B cell (primary cell): ENCODE measurements around the gene MBOAT7. TPM values are rescaled to one million over a fixed set of nuclear protein-coding genes. Genes with fewer than 3 reads are reported as not detected.

Source experiments
- ATAC-seq: fragments of 200-7000 bp; cut with Tn5 transposase; one replicate; pipeline ENCODE4 v1.10.0; 2021; ENCODE audit warnings: low read depth, mild to moderate bottlenecking, moderate number of reproducible peaks, moderate library complexity
- CTCF ChIA-PET: fragments of 350-600 bp; sonication (Branson Sonifier 250); formaldehyde crosslinking; loops from one replicate; lab custom pipeline; 2021; ENCODE audit warnings: antibody characterized with exemption, inconsistent platforms; lab: Charles Lee
- POLR2A ChIA-PET: fragments of 350-600 bp; sonication (Branson Sonifier 250); formaldehyde crosslinking; loops from one replicate; lab custom pipeline; 2021; ENCODE audit warnings: antibody characterized with exemption; lab: Charles Lee
- DNase-seq: peaks from one replicate; pipeline ENCODE4 v3.0.0; 2013
- H2AFZ ChIP-seq: 2 replicates; pipeline ENCODE4 v1.6.1; 2012; ENCODE audit warnings: mild to moderate bottlenecking, low read depth, low read length; ENCODE audit not compliant: insufficient read depth, poor library complexity, severe bottlenecking
- H3K27ac ChIP-seq, 2 donors: 1 replicate in 1 of 2; 2 replicates in 1 of 2; pipeline ENCODE4 v1.5.1; 2012 to 2013; ENCODE audit warnings: low read length in 2 of 2, mild to moderate bottlenecking in 2 of 2, moderate library complexity in 1 of 2
- H3K27me3 ChIP-seq, 4 experiments: fragments of 200-600 bp in 1 of 4; sonication (generic) in 1 of 4; replicated peaks in 1 of 4; 1 replicate in 2 of 4; 2 replicates in 2 of 4; pipeline versions ENCODE4 v1.6.1 to v1.7.0; 2013 to 2016; ENCODE audit warnings: low read length in 3 of 4, mild to moderate bottlenecking in 2 of 4, mixed read lengths in 1 of 4, moderate library complexity in 1 of 4; ENCODE audit not compliant: insufficient read depth in 4 of 4, control insufficient read depth in 3 of 4; ENCODE audit errors: control extremely low read depth in 1 of 4
- H3K36me3 ChIP-seq, 2 experiments: replicated peaks in 1 of 2; 1 replicate in 1 of 2; 2 replicates in 1 of 2; pipeline versions ENCODE4 v1.6.1 to v1.7.1; 2013; ENCODE audit warnings: low read length in 1 of 2; ENCODE audit not compliant: insufficient read depth in 2 of 2, control insufficient read depth in 1 of 2; ENCODE audit errors: control extremely low read depth in 1 of 2, extremely low read depth in 1 of 2
- H3K4me1 ChIP-seq, 2 donors: fragments of 200-600 bp in 1 of 2; sonication (generic) in 1 of 2; 1 replicate in 1 of 2; 2 replicates in 1 of 2; pipeline versions ENCODE4 v1.5.1 to v1.6.1; 2013 to 2017; ENCODE audit warnings: low read length in 2 of 2; ENCODE audit not compliant: control insufficient read depth in 2 of 2, insufficient read depth in 2 of 2
- H3K4me2 ChIP-seq: replicated peaks from 2 replicates; pipeline ENCODE3; 2012; ENCODE audit warnings: mild to moderate bottlenecking, low read depth, low read length; ENCODE audit not compliant: poor library complexity, severe bottlenecking
- H3K4me3 ChIP-seq, 5 experiments: fragments of 200-600 bp in 1 of 5; sonication (generic) in 1 of 5; 1 replicate in 3 of 5; 2 replicates in 2 of 5; pipeline versions ENCODE4 v1.5.1 to v1.7.0; 2011 to 2016; ENCODE audit warnings: low read length in 4 of 5, mild to moderate bottlenecking in 4 of 5, low read depth in 2 of 5, control low read depth in 1 of 5, moderate library complexity in 1 of 5; ENCODE audit not compliant: insufficient read depth in 1 of 5; ENCODE audit errors: control extremely low read depth in 1 of 5, extremely low read depth in 1 of 5
- H3K79me2 ChIP-seq: fragments of 200-600 bp; sonication (generic); one replicate; pipeline ENCODE4 v1.6.0; 2016; ENCODE audit warnings: low read length; ENCODE audit not compliant: control insufficient read depth, insufficient read depth
- H3K9ac ChIP-seq: fragments of 200-600 bp; sonication (generic); 2 replicates; pipeline ENCODE4 v1.6.1; 2017; ENCODE audit warnings: mild to moderate bottlenecking, low read length, moderate library complexity
- H3K9me3 ChIP-seq, 3 donors: one replicate each; pipeline versions ENCODE4 v1.6.1 to v1.7.1; 2013; ENCODE audit warnings: low read length in 2 of 3; ENCODE audit not compliant: control insufficient read depth in 2 of 3, insufficient read depth in 1 of 3; ENCODE audit errors: control extremely low read depth in 1 of 3
- H4K20me1 ChIP-seq: 2 replicates; pipeline ENCODE4 v1.6.0; 2012; ENCODE audit warnings: mild to moderate bottlenecking, low read length; ENCODE audit not compliant: insufficient read depth, control insufficient read depth, poor library complexity, severe bottlenecking
- H3K27ac Mint-ChIP-seq: one replicate; pipeline ENCODE4 v1.8.0; 2021; ENCODE audit warnings: mixed read lengths
- H3K27me3 Mint-ChIP-seq: one replicate; pipeline ENCODE4 v1.8.0; 2021; ENCODE audit warnings: mixed read lengths
- H3K4me1 Mint-ChIP-seq: one replicate; pipeline ENCODE4 v1.8.0; 2021; ENCODE audit warnings: mixed read lengths
- H3K4me3 Mint-ChIP-seq: one replicate; pipeline ENCODE4 v1.8.0; 2021; ENCODE audit warnings: mixed read lengths
- H3K9me3 Mint-ChIP-seq: one replicate; pipeline ENCODE4 v1.8.0; 2022; ENCODE audit warnings: mixed read lengths; ENCODE audit not compliant: insufficient read depth
- EZH2 ChIP-seq: IDR thresholded peaks from 2 replicates; pipeline ENCODE4 v1.6.1; 2012; ENCODE audit warnings: borderline replicate concordance, low read depth, mild to moderate bottlenecking, moderate library complexity, low read length; ENCODE audit not compliant: insufficient read depth, poor library complexity, severe bottlenecking
- WGBS: methylation state at CpG from one replicate; pipeline ENCODE4 v1.1.5; 2013; ENCODE audit warnings: missing lambda C conversion rate; ENCODE audit not compliant: insufficient coverage; 5-methylcytosine and 5-hydroxymethylcytosine counted together
- intact Hi-C: fragments of 100-400 bp; cut with micrococcal nuclease; formaldehyde crosslinking; loops from one replicate; pipeline ENCODE4 v1.10.0; 2022
- polyA plus RNA-seq: library from polyadenylated mRNA; depleted of rRNA; stranded (reverse); fragments of >200 nt; gene quantifications from 2 replicates; pipeline ENCODE4 v1.2.3, GENCODE V29; 2012
- total RNA-seq, 2 donors: library from RNA; stranded (reverse); fragments of 120-200 nt in 1 of 2; gene quantifications; 1 replicate in 1 of 2; 2 replicates in 1 of 2; pipeline versions ENCODE4 v1.2.3 to v1.2.4, GENCODE V29; 2013 to 2022
- TF ChIP-seq, protein P1 (sequence below): fragments of 200-600 bp; IDR thresholded peaks from one replicate; pipeline ENCODE4 v1.8.0; 2022; ENCODE audit warnings: antibody characterized with exemption, mild to moderate bottlenecking

Gene MBOAT7
- total and polyA plus RNA-seq, 2 donors (not counting 1 experiment from before 2014, with no cell fraction given), result 22.3 to 34.8 TPM

GRCh38 chr19:54141356-54141755 lies 48.0 kb downstream of the MBOAT7 start:
- Histone ChIP-seq H3K27ac (no peak overlapping the region), H3K36me3 (peaks cover 0 to 60% of the 10 kb centered on the region in 2 experiments), H3K79me2 (peaks cover 74% of the 10 kb centered on the region), H2AFZ (no peak overlapping the region), H4K20me1 (peaks cover 82% of the 10 kb centered on the region), H3K4me2 (no peak overlapping the region), H3K4me3 (no peak overlapping the region), H3K27me3 (no peaks in the 10 kb centered on the region), H3K9me3 (no peaks in the 10 kb centered on the region), H3K9ac (no peak overlapping the region), H3K4me1 (peaks cover 19 to 25% of the 10 kb centered on the region in 2 donors)
- no peaks in the 10 kb centered on the region for H3K9me3 Mint-ChIP-seq
- H3K27me3 Mint-ChIP-seq, result no peaks in the 10 kb centered on the region
- H3K4me3 Mint-ChIP-seq, result no peak overlapping the region
- H3K27ac Mint-ChIP-seq, result no peak overlapping the region
- DNase-seq, result no peak
- 100% methylated on average over 1 of the region's 3 CpGs for WGBS
- TF ChIP-seq EZH2, result no peak
- TF ChIP-seq, protein P1, sequence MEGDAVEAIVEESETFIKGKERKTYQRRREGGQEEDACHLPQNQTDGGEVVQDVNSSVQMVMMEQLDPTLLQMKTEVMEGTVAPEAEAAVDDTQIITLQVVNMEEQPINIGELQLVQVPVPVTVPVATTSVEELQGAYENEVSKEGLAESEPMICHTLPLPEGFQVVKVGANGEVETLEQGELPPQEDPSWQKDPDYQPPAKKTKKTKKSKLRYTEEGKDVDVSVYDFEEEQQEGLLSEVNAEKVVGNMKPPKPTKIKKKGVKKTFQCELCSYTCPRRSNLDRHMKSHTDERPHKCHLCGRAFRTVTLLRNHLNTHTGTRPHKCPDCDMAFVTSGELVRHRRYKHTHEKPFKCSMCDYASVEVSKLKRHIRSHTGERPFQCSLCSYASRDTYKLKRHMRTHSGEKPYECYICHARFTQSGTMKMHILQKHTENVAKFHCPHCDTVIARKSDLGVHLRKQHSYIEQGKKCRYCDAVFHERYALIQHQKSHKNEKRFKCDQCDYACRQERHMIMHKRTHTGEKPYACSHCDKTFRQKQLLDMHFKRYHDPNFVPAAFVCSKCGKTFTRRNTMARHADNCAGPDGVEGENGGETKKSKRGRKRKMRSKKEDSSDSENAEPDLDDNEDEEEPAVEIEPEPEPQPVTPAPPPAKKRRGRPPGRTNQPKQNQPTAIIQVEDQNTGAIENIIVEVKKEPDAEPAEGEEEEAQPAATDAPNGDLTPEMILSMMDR, result no peak
- no peak for ATAC-seq
- H3K4me1 Mint-ChIP-seq, result peaks cover 42% of the 10 kb centered on the region
- POLR2A ChIA-PET, result no interaction called here
- intact Hi-C loops, result no loop called here
- CTCF ChIA-PET, result interaction anchor here (1.6 kb wide), 1 partner anchor 18 kb away, joined by 4 read pairs; the partner anchor contains the start of gene LENG1

GRCh38 chr19:54138489-54139256 lies 50.7 kb downstream of the MBOAT7 start:
- H3K9me3 ChIP-seq, result no peaks in the 10 kb centered on the region
- Mint-ChIP-seq H3K9me3 (no peaks in the 10 kb centered on the region), H3K4me1 (peaks cover 49% of the 10 kb centered on the region), H3K27ac (peak overlapping the region; percentile 90), H3K27me3 (peaks cover 4% of the 10 kb centered on the region), H3K4me3 (peak overlapping the region; percentile 89)
- peaks cover 0 to 13% (median 2%) of the 10 kb centered on the region in 4 experiments for H3K27me3 ChIP-seq
- no peak overlapping the region for H2AFZ ChIP-seq
- POLR2A ChIA-PET, result no interaction called here
- peak overlapping the region in 1 of 2 donors; percentile 96 for H3K27ac ChIP-seq
- intact Hi-C loops, result no loop called here
- peak overlapping the region; percentile 96 for H3K4me2 ChIP-seq
- H4K20me1 ChIP-seq, result peaks cover 58% of the 10 kb centered on the region
- DNase-seq (no peak), ATAC-seq (no peak)
- 59% methylated on average over 17 of the region's 31 CpGs for WGBS
- H3K4me1 ChIP-seq, result peaks cover 24 to 32% of the 10 kb centered on the region in 2 donors
- CTCF ChIA-PET, result interaction anchor here (0.7 to 1.1 kb wide), 3 partner anchors 20 to 29 kb away, joined by 3 read pairs; partner anchors contain the start of gene LENG1
- peaks cover 0 to 33% of the 10 kb centered on the region in 2 experiments for H3K36me3 ChIP-seq
- peak overlapping the region; percentile 5 to 94 (median 79) for H3K4me3 ChIP-seq
- peaks cover 60% of the 10 kb centered on the region for H3K79me2 ChIP-seq
- H3K9ac ChIP-seq, result peak overlapping the region; percentile 93
- TF ChIP-seq, protein P1, result no peak
- TF ChIP-seq EZH2, result no peak
